Heart left ventricle (tissue), 16 donors: ENCODE data around the gene GSG1L. TPM values are rescaled to one million over a fixed set of nuclear protein-coding genes. Genes with fewer than 3 reads are reported as not detected.

ENCODE experiments used
- ATAC-seq, 4 donors: fragments of 200-7000 bp; cut with Tn5 transposase; one replicate each; pipeline ENCODE4 v1.9.1; 2020 to 2022; ENCODE audit warnings: moderate library complexity in 4 of 4, mild to moderate bottlenecking in 3 of 4, moderate number of reproducible peaks in 1 of 4
- DNase-seq, 5 donors: peaks; one replicate each; pipeline ENCODE4 v3.0.0-alpha.2; 2020
- H3K27ac ChIP-seq, 12 donors: fragments of 200-600 bp; sonication (generic) in 4 of 12; one replicate each; pipeline versions ENCODE4 v1.5.0 to v1.8.0; 2016 to 2022; ENCODE audit warnings: mild to moderate bottlenecking in 2 of 12
- H3K27me3 ChIP-seq, 9 donors: fragments of 200-600 bp; sonication (generic) in 2 of 9; one replicate each; pipeline versions ENCODE4 v1.5.1 to v1.8.0; 2016 to 2022; ENCODE audit warnings: mild to moderate bottlenecking in 3 of 9
- H3K36me3 ChIP-seq, 9 donors: fragments of 200-600 bp; sonication (generic) in 2 of 9; one replicate each; pipeline versions ENCODE4 v1.5.0 to v1.8.0; 2018 to 2022; ENCODE audit warnings: mild to moderate bottlenecking in 2 of 9
- H3K4me1 ChIP-seq, 12 donors: fragments of 200-600 bp; sonication (generic) in 4 of 12; one replicate each; pipeline versions ENCODE4 v1.5.0 to v1.8.0; 2016 to 2022; ENCODE audit warnings: mild to moderate bottlenecking in 3 of 12
- H3K4me3 ChIP-seq, 12 donors: fragments of 200-600 bp; sonication (generic) in 4 of 12; one replicate each; pipeline versions ENCODE4 v1.5.0 to v1.8.0; 2017 to 2022; ENCODE audit warnings: mild to moderate bottlenecking in 9 of 12, moderate library complexity in 4 of 12
- H3K9me3 ChIP-seq, 12 donors: fragments of 200-600 bp; sonication (generic) in 4 of 12; one replicate each; pipeline versions ENCODE4 v1.5.0 to v1.8.0; 2016 to 2022; ENCODE audit warnings: mild to moderate bottlenecking in 1 of 12
- POLR2A ChIP-seq, 2 donors: fragments of 450-650 bp; IDR thresholded peaks; one replicate each; pipeline ENCODE4 v1.6.1; 2017; ENCODE audit warnings: antibody characterized with exemption in 2 of 2, mild to moderate bottlenecking in 2 of 2, moderate library complexity in 2 of 2
- WGBS, 4 donors: extraction: QIAGEN DNeasy Blood & Tissue Kit in 2 of 4; methylation state at CpG; one replicate each; pipeline versions ENCODE4 v1.1.5 to v1.1.7; 2013 to 2018; 5-methylcytosine and 5-hydroxymethylcytosine counted together
- intact Hi-C, 10 donors: fragments of 100-400 bp; cut with DNase I; formaldehyde crosslinking; loops; one replicate each; pipeline versions ENCODE4 v1.11.1 to v1.14.2; 2022
- polyA plus RNA-seq, 2 donors: library from polyadenylated mRNA; stranded (reverse); fragments of 200-250 nt; gene quantifications; one replicate each; pipeline ENCODE4 v1.2.3, GENCODE V29; 2013
- total RNA-seq, 9 donors: library from RNA; depleted of rRNA in 2 of 9; stranded (reverse); fragments of >200 nt in 2 of 9; fragmentation: NEBNext Ultra II Directional in 3 of 9; extraction: Animal tissue kit (Norgen Biotek cat#: 25700) in 3 of 9; gene quantifications; one replicate each; pipeline versions ENCODE4 v1.1.0 to v1.2.4, GENCODE V29; 2016 to 2023
- TF ChIP-seq, protein P1 (sequence below), 12 donors: fragments of 200-600 bp; sonication (generic) in 4 of 12; IDR thresholded peaks; one replicate each; pipeline versions ENCODE4 v1.5.0 to v1.8.0; 2018 to 2022; ENCODE audit warnings: antibody characterized with exemption in 12 of 12, mild to moderate bottlenecking in 5 of 12
- donor health status: ischemic (EF 13 %, LVEDD 7.1; RV severe dilation, severe dysfunction).
- donor health status: healthy with polysubstance abuse.
- donor health status: DM: no; HTN: yes; CAD: no.
- donor health status: DM: no; HTN: no; CAD: no.
- donor health status: ischemic (EF 25% LVEDD 6.9; RV normal size, moderate dysfunction).
- donor health status: ischemic (EF 25% LVEDD 5.7; RV mildly dilated, moderate dysfunction).
- donor health status: healthy.
- donor health status: DM: yes; HTN: yes; CAD: no.
- donor health status: ischemic (EF 35%, LVEDD 5.7; RV mildly dilated, moderate dysfunction).
- donor health status: nonischemic (EF 11% LVEDD 7.7; RV severe dilation, severe dysfunction).
- donor health status: DM: yes; HTN: yes; CAD: no.
- donor health status: PGD.
- donor health status: ischemic (EF 29% LVEDD 5.4; RV normal size, mild dysfunction).
- donor health status: nonischemic (EF 23%, LVEDD 6.1; RV moderate dilation, normal function).

The GSG1L gene
- total and polyA plus RNA-seq, 11 donors: 0.11 to 8.7 (median 1.8) TPM; not detected in 4

DNA sequence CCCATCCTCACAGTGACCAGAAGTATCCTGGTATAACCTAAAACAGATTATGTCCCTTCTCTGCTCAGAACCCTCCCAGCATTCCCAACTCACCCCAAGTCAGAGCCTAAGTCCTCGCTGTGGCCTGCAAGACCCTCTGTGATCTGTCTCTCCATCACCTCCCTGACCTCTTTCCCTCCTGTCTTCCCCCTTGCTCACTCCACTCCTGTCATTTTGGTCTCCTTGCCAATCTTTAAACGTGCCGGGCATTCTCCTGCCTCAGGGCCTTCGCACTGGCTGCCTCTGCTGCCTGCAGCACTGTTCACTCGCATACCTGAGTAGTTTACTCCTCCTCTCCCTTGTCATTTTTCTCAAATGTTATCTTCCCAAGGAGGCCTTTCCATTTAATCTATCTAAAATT is 97.7 kb downstream of the GSG1L start:
- peaks cover 0 to 6% (median 0%) of the 10 kb centered on the region in 12 donors for H3K9me3 ChIP-seq
- H3K27me3 ChIP-seq: no peaks in the 10 kb centered on the region
- H3K4me1 ChIP-seq: no peaks in the 10 kb centered on the region
- ATAC-seq: no peak
- H3K36me3 ChIP-seq: no peaks in the 10 kb centered on the region
- TF ChIP-seq, protein P1, sequence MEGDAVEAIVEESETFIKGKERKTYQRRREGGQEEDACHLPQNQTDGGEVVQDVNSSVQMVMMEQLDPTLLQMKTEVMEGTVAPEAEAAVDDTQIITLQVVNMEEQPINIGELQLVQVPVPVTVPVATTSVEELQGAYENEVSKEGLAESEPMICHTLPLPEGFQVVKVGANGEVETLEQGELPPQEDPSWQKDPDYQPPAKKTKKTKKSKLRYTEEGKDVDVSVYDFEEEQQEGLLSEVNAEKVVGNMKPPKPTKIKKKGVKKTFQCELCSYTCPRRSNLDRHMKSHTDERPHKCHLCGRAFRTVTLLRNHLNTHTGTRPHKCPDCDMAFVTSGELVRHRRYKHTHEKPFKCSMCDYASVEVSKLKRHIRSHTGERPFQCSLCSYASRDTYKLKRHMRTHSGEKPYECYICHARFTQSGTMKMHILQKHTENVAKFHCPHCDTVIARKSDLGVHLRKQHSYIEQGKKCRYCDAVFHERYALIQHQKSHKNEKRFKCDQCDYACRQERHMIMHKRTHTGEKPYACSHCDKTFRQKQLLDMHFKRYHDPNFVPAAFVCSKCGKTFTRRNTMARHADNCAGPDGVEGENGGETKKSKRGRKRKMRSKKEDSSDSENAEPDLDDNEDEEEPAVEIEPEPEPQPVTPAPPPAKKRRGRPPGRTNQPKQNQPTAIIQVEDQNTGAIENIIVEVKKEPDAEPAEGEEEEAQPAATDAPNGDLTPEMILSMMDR (IDR thresholded peaks at IDR 0.05): no peak
- TF ChIP-seq POLR2A (IDR thresholded peaks at IDR 0.05): no peak
- no peak overlapping the region for H3K27ac ChIP-seq
- DNase-seq: no peak
- H3K4me3 ChIP-seq: no peak overlapping the region
- intact Hi-C loops: no loop called here
- 78 to 87% (median 83%) methylated on average over 5 of the region's 5 CpGs for WGBS, 4 donors

DNA sequence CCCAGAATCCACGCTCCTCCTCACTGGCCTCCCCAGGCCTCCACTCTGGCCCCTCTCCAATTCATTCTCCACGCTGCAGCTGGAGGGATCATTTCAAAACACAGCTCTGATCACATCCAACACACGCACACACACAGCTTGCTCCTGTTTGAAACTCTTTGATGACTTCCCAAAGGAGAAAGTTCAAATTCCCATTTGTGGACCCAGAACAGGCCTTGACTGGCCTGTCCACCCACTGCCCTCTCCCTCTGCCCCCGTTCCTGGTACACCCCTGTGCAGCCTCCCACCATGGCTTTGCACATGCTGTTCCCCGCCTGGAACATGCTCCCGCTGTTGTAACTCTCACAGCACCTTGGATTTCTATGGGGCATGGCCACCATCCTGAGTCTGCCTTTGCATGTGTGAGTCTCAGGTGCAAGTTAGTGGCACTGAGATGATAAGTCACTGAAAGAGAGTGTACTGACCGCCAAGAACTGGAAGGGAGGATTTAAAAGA is 100.0 kb downstream of the GSG1L start:
- peaks cover 0 to 4% (median 0%) of the 10 kb centered on the region in 12 donors for H3K9me3 ChIP-seq
- no peak overlapping the region for H3K27ac ChIP-seq
- 76 to 82% (median 80%) methylated on average over 7 of the region's 7 CpGs for WGBS, 4 donors
- TF ChIP-seq POLR2A (IDR thresholded peaks at IDR 0.05): no peak
- TF ChIP-seq, protein P1 (IDR thresholded peaks at IDR 0.05): no peak
- no peaks in the 10 kb centered on the region for H3K27me3 ChIP-seq
- H3K4me3 ChIP-seq: no peak overlapping the region
- H3K36me3 ChIP-seq: no peaks in the 10 kb centered on the region
- H3K4me1 ChIP-seq: no peaks in the 10 kb centered on the region
- DNase-seq (no peak), ATAC-seq (no peak)
- intact Hi-C loops: no loop called here

- Histone ChIP-seq H3K36me3 (no peaks in the 10 kb centered on the region), H3K27me3 (no peaks in the 10 kb centered on the region), H3K9me3 (peaks cover 0 to 8% (median 0%) of the 10 kb centered on the region in 12 donors), H3K4me3 (no peak overlapping the region), H3K4me1 (no peaks in the 10 kb centered on the region), H3K27ac (no peak overlapping the region)
- TF ChIP-seq POLR2A (IDR thresholded peaks at IDR 0.05): no peak
- TF ChIP-seq, protein P1 (IDR thresholded peaks at IDR 0.05): no peak
- DNase-seq (no peak), ATAC-seq (no peak)
- intact Hi-C loops: no loop called here
Observed at GRCh38 chr16:27962197-27962596, 101.3 kb downstream of the GSG1L start.

- no peaks in the 10 kb centered on the region for H3K36me3 ChIP-seq
- no peak overlapping the region for H3K27ac ChIP-seq
- H3K4me1 ChIP-seq: no peaks in the 10 kb centered on the region
- intact Hi-C loops: no loop called here
- H3K4me3 ChIP-seq: no peak overlapping the region
- ATAC-seq (no peak), DNase-seq (no peak)
- H3K9me3 ChIP-seq: peaks cover 0 to 12% (median 0%) of the 10 kb centered on the region in 12 donors
- WGBS, 4 donors: 74 to 88% (median 83%) methylated on average over 3 of the region's 3 CpGs
- TF ChIP-seq POLR2A (IDR thresholded peaks at IDR 0.05): no peak
- TF ChIP-seq, protein P1 (IDR thresholded peaks at IDR 0.05): no peak
- no peaks in the 10 kb centered on the region for H3K27me3 ChIP-seq
Observed at GRCh38 chr16:27961296-27961620, 102.3 kb downstream of the GSG1L start.
